Ecto neural progenitor cell (in vitro differentiated cells): ENCODE results near the gene TUT1.
A peak's percentile ranks its signal among the peaks of the same experiment; 100 is the strongest.
"Not testable (repeated sequence)": the region's sequence is repeated elsewhere in the genome, so short reads cannot be mapped to it uniquely, and the experiment has no call there.

Experiments
- DNase-seq: peaks from one replicate; pipeline ENCODE4 v3.0.0-alpha.2; 2018; ENCODE audit warnings: low spot score

TUT1 gene

DNA sequence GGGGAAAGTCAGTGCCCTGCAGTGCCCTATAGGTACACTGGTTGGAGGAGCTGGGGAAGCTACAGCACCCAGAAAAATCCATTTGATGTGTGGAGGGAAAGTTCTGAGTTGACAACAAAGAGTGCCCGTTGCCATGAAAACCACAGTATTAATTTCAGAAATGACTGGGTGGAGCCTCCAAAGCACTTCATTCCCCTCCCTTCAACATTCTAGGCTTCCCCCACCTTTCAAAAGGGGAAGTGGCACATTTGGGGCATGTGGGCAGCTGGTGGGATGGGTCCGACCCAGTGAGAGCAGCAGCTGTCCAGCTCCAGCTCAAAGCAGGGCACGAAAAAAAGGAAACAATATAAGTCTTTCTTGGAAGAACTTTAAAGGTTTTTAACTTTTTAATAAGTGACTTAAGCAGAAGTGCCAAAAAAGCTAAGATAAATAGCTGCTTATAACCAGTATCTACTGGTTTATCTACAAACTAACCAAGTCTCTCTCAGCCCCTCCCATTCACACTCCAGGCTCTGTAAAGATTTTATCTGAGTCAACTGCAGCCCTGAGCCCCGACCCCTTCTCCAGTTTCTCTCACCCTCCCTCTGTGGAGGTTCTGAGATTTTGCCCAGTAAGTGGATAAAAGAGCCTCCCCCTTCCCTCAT lies 35.7 kb downstream of the TUT1 start:
- no peak for DNase-seq

DNA sequence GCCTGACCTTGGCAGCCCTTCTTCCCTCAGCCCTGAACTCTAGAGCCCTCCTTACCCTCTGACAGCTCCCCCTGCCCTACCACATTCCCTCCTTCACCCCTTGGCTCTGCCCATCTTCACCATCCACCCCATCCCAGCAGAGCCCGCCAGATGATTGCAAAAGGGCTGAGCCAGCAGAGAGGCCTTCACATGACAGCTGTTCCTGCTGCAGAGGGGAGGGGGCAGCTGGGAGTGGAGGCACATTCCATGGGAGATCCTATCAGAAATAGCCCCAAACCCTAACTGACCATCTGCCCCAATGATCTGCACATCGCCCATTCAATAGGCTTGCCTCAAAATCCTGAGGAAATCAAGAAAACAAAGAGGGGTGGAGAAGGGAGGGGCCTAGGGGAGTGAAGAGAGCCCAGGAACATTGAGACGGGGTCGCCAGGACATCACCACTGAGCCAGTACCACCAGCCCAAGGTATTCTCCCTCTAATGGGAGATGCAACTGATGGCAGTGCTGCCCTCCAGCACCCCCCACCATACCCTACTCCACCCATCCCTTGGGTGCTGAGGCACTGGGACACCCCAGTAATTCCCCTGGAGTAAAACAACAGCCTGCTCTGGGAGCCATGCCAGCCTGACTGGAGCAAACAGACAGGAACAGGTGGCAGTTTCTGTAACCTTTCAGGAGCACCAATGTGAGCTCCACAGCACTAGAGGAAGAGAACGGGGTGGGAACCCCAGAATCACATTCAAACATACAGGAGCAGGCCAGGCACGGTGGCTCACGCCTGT lies 36.7 kb downstream of the TUT1 start:
- peak; percentile 58 for DNase-seq

GRCh38 chr11:62553839-62554361 lies 37.4 kb downstream of the TUT1 start:
- DNase-seq, result no peak

GRCh38 chr11:62553080-62553838 lies 38.1 kb downstream of the TUT1 start:
- peak; percentile 73 for DNase-seq

DNA sequence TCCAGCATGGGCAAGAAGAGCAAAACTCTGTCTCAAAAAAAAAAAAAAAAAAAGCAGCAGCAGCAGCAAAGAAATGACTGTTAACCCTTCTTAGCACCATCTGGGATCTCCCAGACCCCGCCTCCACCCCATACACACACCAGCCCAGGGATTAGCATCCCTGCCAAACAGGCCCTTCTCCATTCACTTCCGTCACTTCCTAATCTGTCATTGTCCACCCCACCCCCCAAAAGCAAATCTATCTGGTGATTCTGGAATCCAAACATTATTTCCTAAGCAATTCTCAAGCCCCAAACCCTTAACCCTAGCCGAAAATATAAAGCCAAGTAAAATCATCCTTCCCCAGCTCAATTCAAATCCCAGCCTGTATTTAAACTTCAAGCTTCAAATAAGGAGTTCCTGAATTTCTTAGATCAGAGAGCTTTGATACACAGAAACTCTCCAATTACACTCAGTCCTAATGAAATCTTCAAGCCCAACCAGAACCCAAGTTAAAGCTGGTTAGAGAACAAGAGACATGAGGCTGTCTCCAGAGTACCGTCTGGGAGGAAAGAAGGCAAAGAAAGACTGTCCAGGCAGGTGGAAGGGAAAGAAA lies 38.7 kb downstream of the TUT1 start:
- DNase-seq, result peak; percentile 55

- DNase-seq, result not testable (repeated sequence)
These were observed 40.8 kb downstream of the TUT1 start for GRCh38 chr11:62550478-62550877.

- no peak for DNase-seq
These were observed 42.6 kb downstream of the TUT1 start for GRCh38 chr11:62548545-62549335.

- DNase-seq, result peak; percentile 54
These were observed 43.5 kb downstream of the TUT1 start for GRCh38 chr11:62547691-62548281.

DNA sequence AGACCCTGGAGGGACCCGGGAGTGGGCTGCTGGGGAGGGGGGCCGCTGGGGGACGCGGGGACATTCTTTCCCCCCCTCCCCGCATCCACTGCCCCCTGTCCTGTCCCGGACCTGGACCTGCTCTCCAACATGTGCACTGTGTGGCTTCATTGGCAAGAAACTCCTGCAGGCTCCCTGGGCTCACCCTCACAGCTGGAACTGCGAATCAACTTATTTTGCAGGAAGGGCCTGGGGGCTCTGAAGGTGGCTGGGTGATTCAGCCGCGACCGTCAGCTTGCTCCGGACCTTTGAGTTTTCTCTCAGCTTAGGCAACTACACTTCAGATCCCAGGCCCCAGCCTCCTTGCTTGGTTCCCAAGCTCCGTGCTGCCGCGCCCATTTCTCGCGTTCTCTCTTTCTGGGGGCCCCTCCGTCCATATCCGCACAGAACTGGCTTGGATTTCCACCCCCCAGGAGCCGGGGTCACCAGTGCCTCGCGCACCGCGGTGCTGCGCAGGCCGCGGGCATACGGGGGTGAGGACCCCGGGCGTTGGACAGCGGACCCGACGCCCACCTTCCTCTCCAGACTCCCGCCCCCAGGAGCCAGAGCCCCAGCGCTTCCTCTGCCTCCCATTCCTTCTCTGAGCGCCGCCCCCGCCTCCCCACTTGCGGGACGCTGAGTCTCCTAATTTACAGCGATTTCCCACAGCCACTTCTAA lies 44.2 kb downstream of the TUT1 start:
- no peak for DNase-seq

GRCh38 chr11:62546244-62546928 lies 44.9 kb downstream of the TUT1 start, which contains the start of gene AHNAK:
AHNAK (minus strand) TSS chr11:62546806; CDS start chr11:62536098, 10,708 bp downstream.
- peak; percentile 85 for DNase-seq

DNA sequence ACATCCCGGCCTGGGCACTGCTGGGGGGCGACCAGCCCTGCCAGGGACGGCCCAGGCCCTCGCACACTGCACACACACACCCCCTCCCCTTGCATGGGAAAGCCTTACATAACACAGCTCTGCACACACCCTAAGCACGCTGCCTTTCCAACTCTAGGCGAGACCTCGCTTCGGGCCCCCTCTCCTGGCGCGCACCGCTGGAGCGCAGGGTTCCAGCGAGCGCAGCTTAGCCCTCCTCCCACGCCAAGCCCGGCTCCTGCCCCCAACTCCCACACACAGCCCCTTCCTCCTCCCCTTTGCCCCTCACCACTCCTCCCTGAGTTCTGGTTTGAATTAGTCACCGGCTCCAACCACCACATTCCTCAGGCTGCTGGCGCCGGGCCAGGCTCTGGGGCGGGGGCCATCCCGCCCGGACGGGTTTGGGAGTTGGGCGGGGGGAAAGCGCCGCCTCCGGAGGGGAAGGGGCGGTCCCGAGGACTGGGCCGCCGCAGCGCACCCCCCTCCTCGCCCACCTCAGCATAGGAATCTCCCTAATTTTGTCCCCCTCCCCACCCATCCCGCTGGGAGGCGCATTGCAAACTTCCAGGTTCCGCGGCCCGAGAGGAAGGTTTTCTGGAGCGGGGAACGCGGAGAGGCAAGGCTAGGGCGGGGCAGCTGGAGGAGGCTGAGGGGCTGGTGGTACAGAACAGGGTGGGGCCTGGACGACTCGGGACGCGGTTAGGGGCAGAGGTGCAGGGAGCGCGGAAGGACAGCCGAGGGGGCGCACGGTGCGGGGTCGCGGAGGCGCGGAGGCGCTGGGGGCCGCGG lies 45.7 kb downstream of the TUT1 start:
- DNase-seq, result peak; percentile 85

GRCh38 chr11:62544581-62545436 lies 46.5 kb downstream of the TUT1 start:
- peak; percentile 55 for DNase-seq

DNA sequence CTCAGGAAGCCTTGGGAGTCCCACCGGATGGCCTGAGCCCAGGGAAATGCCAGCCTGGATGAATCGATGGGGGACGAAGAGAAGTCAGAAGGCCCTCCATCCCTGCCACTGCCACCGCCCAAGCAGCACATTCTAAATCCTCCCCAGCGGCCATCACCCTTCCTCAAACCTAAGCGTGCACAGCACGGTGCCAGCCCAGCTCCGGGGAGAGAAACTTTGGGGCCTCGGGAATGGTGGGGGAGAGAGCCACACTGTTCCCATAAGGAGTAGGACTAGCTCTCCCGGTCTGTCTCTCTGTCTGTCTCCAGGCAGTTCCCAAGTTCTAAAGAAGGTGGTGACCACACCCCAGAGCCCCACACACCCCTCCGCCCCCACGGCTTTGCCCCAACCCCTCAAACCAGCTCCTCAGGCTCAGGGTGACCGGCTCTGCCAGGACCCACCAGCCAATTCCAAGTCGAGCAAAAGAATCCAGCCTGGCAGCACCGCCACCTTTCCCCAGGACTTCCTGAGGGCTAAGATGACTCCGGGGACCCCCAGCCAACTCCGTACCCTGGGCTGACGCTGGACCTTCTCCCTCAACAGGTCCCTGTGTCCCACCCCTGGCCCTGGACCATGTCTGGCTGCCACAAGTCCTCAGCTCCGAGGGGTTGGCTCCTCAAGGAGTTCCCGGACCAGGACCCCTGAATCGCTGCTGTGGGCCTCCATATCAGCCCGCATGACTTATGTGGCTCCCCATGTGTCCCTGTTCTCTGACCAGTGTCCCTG lies 47.5 kb downstream of the TUT1 start:
- peak; percentile 50 for DNase-seq

DNA sequence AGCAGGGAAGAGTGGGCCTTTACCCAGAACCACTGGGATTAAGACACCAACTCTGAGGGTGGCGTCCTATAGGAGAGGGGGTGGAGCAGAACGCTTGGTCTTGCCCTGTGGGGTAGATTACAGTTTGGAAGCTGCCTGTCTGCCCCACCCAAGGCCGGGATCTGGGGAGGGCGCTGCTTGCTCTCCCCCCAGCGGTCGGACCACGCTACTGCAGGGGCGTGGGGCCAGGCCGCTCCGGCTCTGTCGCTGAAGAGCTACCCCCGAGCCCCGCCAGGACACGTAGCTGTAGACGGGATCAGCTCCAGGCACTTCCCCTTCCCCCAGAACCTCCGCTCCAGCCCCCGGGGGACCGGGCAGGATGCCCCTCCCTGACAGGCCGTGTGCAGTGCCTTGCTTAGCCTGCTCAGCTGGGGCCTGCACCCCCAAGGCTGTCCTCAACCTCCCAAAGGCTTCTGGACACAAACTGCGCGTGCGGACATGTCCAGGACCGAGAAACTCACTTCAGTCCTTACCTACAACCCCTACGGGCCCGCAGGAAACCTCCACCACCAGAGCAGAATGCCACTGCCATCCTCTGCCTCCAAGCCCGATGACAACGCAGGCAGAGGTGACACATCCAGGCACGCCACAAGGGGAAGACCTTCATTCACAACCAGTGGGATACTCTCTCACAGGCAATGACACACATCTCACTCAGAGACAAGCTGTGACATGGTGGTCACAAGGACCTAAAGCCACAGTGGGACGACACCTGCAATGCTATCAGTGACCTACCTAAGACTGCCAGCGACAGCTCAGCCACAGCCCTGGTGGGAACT lies 48.4 kb downstream of the TUT1 start:
- peak; percentile 90 for DNase-seq

- no peak for DNase-seq
These were observed 49.1 kb downstream of the TUT1 start for GRCh38 chr11:62542111-62542745.
